HepG2 (cell line): ENCODE data around the gene CREBBP. TPM values are rescaled to one million over a fixed set of nuclear protein-coding genes. Genes with fewer than 3 reads are reported as not detected.

Experiments
- AHDC1 ChIP-seq: sonication (generic); formaldehyde crosslinking; IDR thresholded peaks from 2 replicates; pipeline ENCODE4 v1.5.1; 2020; ENCODE audit warnings: mild to moderate bottlenecking, missing genetic modification reagents, borderline replicate concordance
- ELK4 ChIP-seq: sonication (generic); formaldehyde crosslinking; IDR thresholded peaks from 2 replicates; pipeline ENCODE4 v1.9.0; 2021; ENCODE audit warnings: missing genetic modification reagents, borderline replicate concordance
- GFI1 ChIP-seq: sonication (generic); formaldehyde crosslinking; IDR thresholded peaks from 2 replicates; pipeline ENCODE4 v1.5.0; 2020; ENCODE audit warnings: missing genetic modification reagents, mild to moderate bottlenecking, borderline replicate concordance
- KLF11 ChIP-seq: IDR thresholded peaks from 2 replicates; pipeline ENCODE4 v1.6.1; 2016; ENCODE audit warnings: missing compliant biosample characterization
- MLLT10 ChIP-seq: sonication (generic); formaldehyde crosslinking; IDR thresholded peaks from 2 replicates; pipeline ENCODE4 v1.4.0; 2020; ENCODE audit warnings: missing genetic modification reagents
- MLX ChIP-seq: IDR thresholded peaks from 2 replicates; pipeline ENCODE4 v1.6.1; 2016
- PPARG ChIP-seq: conservative IDR thresholded peaks from 2 replicates; pipeline ENCODE4 v1.6.1; 2016; ENCODE audit warnings: missing biosample characterization, missing genetic modification reagents
- RCOR2 ChIP-seq: IDR thresholded peaks from 2 replicates; pipeline ENCODE4 v1.6.1; 2016; ENCODE audit warnings: missing biosample characterization, missing genetic modification reagents
- SMYD3 ChIP-seq: sonication (generic); formaldehyde crosslinking; IDR thresholded peaks from 2 replicates; pipeline ENCODE4 v1.8.1; 2023; ENCODE audit warnings: mild to moderate bottlenecking, missing genetic modification reagents
- TBP ChIP-seq: sonication (generic); formaldehyde crosslinking; IDR thresholded peaks from 2 replicates; pipeline ENCODE4 v1.5.0; 2020; ENCODE audit warnings: missing genetic modification reagents
- TGIF2 ChIP-seq: IDR thresholded peaks from 2 replicates; pipeline ENCODE4 v1.6.1; 2016; ENCODE audit warnings: control low read depth, missing compliant biosample characterization
- THAP7 ChIP-seq: sonication (generic); formaldehyde crosslinking; IDR thresholded peaks from 2 replicates; pipeline ENCODE4 v1.8.1; 2023; ENCODE audit warnings: mild to moderate bottlenecking, missing genetic modification reagents
- ZNF280B ChIP-seq: sonication (generic); formaldehyde crosslinking; IDR thresholded peaks from 2 replicates; pipeline ENCODE4 v1.5.0; 2020; ENCODE audit warnings: missing genetic modification reagents, mild to moderate bottlenecking, borderline replicate concordance
- ZNF317 ChIP-seq: sonication (generic); formaldehyde crosslinking; IDR thresholded peaks from 2 replicates; pipeline ENCODE4 v1.5.0; 2020; ENCODE audit warnings: mild to moderate bottlenecking, missing genetic modification reagents
- ZNF367 ChIP-seq: sonication (generic); formaldehyde crosslinking; IDR thresholded peaks from 2 replicates; pipeline ENCODE4 v1.4.0; 2020; ENCODE audit warnings: missing genetic modification reagents, borderline replicate concordance
- ZNF619 ChIP-seq: sonication (generic); formaldehyde crosslinking; IDR thresholded peaks from 2 replicates; pipeline ENCODE4 v1.4.0; 2020; ENCODE audit warnings: mild to moderate bottlenecking, missing genetic modification reagents
- ZNF691 ChIP-seq: sonication (generic); formaldehyde crosslinking; IDR thresholded peaks from 2 replicates; pipeline ENCODE4 v1.4.0; 2020; ENCODE audit warnings: missing genetic modification reagents, low read depth, mild to moderate bottlenecking, borderline replicate concordance
- ZNF777 ChIP-seq: sonication (generic); formaldehyde crosslinking; IDR thresholded peaks from 2 replicates; pipeline ENCODE4 v1.4.0; 2020; ENCODE audit warnings: missing genetic modification reagents
- polyA plus RNA-seq, 8 experiments: library from polyadenylated mRNA; depleted of rRNA in 3 of 8; stranded (reverse) in 7 of 8; unstranded in 1 of 8; fragments of >200 nt; fragmentation: Illumina TruSeq in 4 of 8; extraction: Trizol in 4 of 8; gene quantifications; 2 replicates each; pipeline versions ENCODE4 v1.2.1 to v1.2.3, GENCODE V29; 2011 to 2016; ENCODE audit warnings: low read depth in 4 of 8, missing spikeins in 1 of 8, mixed read lengths in 1 of 8; ENCODE audit not compliant: insufficient read depth in 1 of 8
- total RNA-seq, 5 experiments: library from RNA; depleted of rRNA; stranded (reverse); fragments of >200 nt; fragmentation: Illumina TruSeq; extraction: Trizol; gene quantifications; 2 replicates each; pipeline ENCODE4 v1.2.3, GENCODE V29; 2016; ENCODE audit warnings: low read depth in 1 of 5

CREBBP gene
- total and polyA plus RNA-seq, 2 of the 13 experiments (the other 11 are each of a cell fraction or from before 2014, with no cell fraction given): 5.3 to 10.4 TPM

- TF ChIP-seq ELK4 (no peak), RCOR2 (CRISPR knock-in tag) (peak; percentile 89), TBP (CRISPR knock-in tag) (no peak), PPARG (CRISPR knock-in tag) (peak; percentile 80), ZNF280B (CRISPR knock-in tag) (peak; percentile 33), KLF11 (peak; percentile 88), AHDC1 (CRISPR knock-in tag) (peak; percentile 91), ZNF691 (CRISPR knock-in tag) (peak; percentile 75; the same call in 1 of the 2 replicates), ZNF317 (peak; percentile 75; the same call in 1 of the 2 replicates), ZNF777 (CRISPR knock-in tag) (no peak), MLLT10 (no peak), THAP7 (peak; percentile 43; the same call in 1 of the 2 replicates), SMYD3 (peak; percentile 95), GFI1 (CRISPR knock-in tag) (peak; percentile 31; the same call in 1 of the 2 replicates), MLX (CRISPR knock-in tag) (peak; percentile 96), ZNF367 (CRISPR knock-in tag) (no peak), TGIF2 (peak; percentile 79; the same call in 1 of the 2 replicates), ZNF619 (CRISPR knock-in tag) (no peak)
Observed at GRCh38 chr16:3695610-3696369, 184.7 kb downstream of the CREBBP start (continued).
